ENCODE measurements around the gene SLC44A4. TPM values are rescaled to one million over a fixed set of nuclear protein-coding genes. Genes with fewer than 3 reads are reported as not detected.

SLC44A4 gene
- total and polyA plus RNA-seq, 2 of the 8 experiments (the other 6 are each of a cell fraction or from before 2014, with no cell fraction given), result 4.8 to 7.0 TPM

DNA sequence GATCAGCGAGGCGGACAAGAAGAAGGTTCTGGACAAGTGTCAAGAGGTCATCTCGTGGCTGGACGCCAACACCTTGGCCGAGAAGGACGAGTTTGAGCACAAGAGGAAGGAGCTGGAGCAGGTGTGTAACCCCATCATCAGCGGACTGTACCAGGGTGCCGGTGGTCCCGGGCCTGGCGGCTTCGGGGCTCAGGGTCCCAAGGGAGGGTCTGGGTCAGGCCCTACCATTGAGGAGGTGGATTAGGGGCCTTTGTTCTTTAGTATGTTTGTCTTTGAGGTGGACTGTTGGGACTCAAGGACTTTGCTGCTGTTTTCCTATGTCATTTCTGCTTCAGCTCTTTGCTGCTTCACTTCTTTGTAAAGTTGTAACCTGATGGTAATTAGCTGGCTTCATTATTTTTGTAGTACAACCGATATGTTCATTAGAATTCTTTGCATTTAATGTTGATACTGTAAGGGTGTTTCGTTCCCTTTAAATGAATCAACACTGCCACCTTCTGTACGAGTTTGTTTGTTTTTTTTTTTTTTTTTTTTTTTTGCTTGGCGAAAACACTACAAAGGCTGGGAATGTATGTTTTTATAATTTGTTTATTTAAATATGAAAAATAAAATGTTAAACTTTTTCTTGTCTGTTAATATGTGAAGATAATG, 49.0 kb downstream of the SLC44A4 start:
- no peak overlapping the region for H3K27ac ChIP-seq (ENCODE audit: low read depth, low read length)
- TF ChIP-seq CBX5 (IDR thresholded peaks at IDR 0.05; ENCODE audit: low read depth, low read length) (no peak), RNF2 (IDR thresholded peaks at IDR 0.05; ENCODE audit: borderline replicate concordance, low read depth, low read length, missing control alignments, poor library complexity, severe bottlenecking) (no peak), CBX8 (IDR thresholded peaks at IDR 0.05; ENCODE audit: borderline replicate concordance, low read depth, low read length) (no peak), NANOG (IDR thresholded peaks at IDR 0.05; ENCODE audit: insufficient read depth, low read depth, low read length, poor library complexity, severe bottlenecking) (no peak), ZNF274 (IDR thresholded peaks at IDR 0.05; ENCODE audit: borderline replicate concordance, extremely low read depth, low read length) (no peak), RFX5 (IDR thresholded peaks at IDR 0.05; ENCODE audit: borderline replicate concordance, low read depth, low read length) (no peak), GABPA (IDR thresholded peaks at IDR 0.05; ENCODE audit: borderline replicate concordance, insufficient read depth, low read length) (no peak), BRCA1 (IDR thresholded peaks at IDR 0.05; ENCODE audit: low read depth, low read length) (no peak), RAD21 (IDR thresholded peaks at IDR 0.05 in 1 of 2, conservative IDR thresholded peaks at IDR 0.05 in 1 of 2; ENCODE audit: low read depth in 2 of 2, low read length in 2 of 2) (peak; percentile 58 to 73)
- TF ChIP-seq, protein P1, sequence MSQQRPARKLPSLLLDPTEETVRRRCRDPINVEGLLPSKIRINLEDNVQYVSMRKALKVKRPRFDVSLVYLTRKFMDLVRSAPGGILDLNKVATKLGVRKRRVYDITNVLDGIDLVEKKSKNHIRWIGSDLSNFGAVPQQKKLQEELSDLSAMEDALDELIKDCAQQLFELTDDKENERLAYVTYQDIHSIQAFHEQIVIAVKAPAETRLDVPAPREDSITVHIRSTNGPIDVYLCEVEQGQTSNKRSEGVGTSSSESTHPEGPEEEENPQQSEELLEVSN (IDR thresholded peaks at IDR 0.05), result no peak

More for the DNA sequence above, 49.0 kb downstream of the SLC44A4 start:
- Histone ChIP-seq H3K4ac (replicated peaks; ENCODE audit: insufficient read length, low read depth, low read length) (no peak overlapping the region), H3K27me3 (replicated peaks in 1 of 4; ENCODE audit: control insufficient read depth in 3 of 4, extremely low read depth in 1 of 4, insufficient read depth in 3 of 4, low read length in 3 of 4) (no peaks in the 10 kb centered on the region), H3K14ac (ENCODE audit: insufficient read length) (no peak overlapping the region), H3K4me3 (ENCODE audit: extremely low read depth in 1 of 4, insufficient read depth in 2 of 4, low read depth in 3 of 4, low read length in 4 of 4) (peak overlapping the region; percentile 60 to 91 (median 80)), H2BK120ac (replicated peaks; ENCODE audit: low read depth, low read length) (no peak overlapping the region), H3K56ac (replicated peaks; ENCODE audit: insufficient read length, low read depth, low read length) (no peak overlapping the region), H2BK12ac (ENCODE audit: low read depth, low read length) (no peak overlapping the region), H2AK5ac (ENCODE audit: low read depth, low read length) (no peak overlapping the region), H3K79me2 (ENCODE audit: control insufficient read depth in 1 of 2, insufficient read depth in 2 of 2, low read length in 2 of 2) (peaks cover 0 to 23% of the 10 kb centered on the region in 2 experiments; a peak in 2 of 4 replicates), H3K79me1 (ENCODE audit: low read depth, low read length) (peaks cover 2% of the 10 kb centered on the region; the same call in 1 of the 2 replicates), H3K9ac (replicated peaks in 1 of 4; ENCODE audit: extremely low read depth in 1 of 4, low read depth in 3 of 4, low read length in 3 of 4) (peak overlapping the region in 1 of 4 experiments; percentile 70; a peak in 1 of 7 replicates), H2BK20ac (ENCODE audit: low read length) (no peak overlapping the region), H3K23ac (ENCODE audit: insufficient read length) (no peak overlapping the region), H4K20me1 (replicated peaks in 1 of 2; ENCODE audit: control insufficient read depth in 1 of 2, insufficient read depth in 2 of 2, low read length in 2 of 2) (peaks cover 0 to 3% of the 10 kb centered on the region in 2 experiments), H3K4me1 (replicated peaks in 1 of 4; ENCODE audit: control insufficient read depth in 3 of 4, insufficient read depth in 4 of 4, low read length in 3 of 4) (peaks cover 4 to 12% (median 9%) of the 10 kb centered on the region in 4 experiments; a peak in 6 of 7 replicates), H4K5ac (ENCODE audit: insufficient read length, low read depth, low read length) (no peak overlapping the region), H3K18ac (ENCODE audit: extremely low read depth, low read length) (no peak overlapping the region), H2BK5ac (ENCODE audit: low read depth, low read length) (no peak overlapping the region), H4K8ac (ENCODE audit: extremely low read depth, insufficient read depth, low read length) (no peak overlapping the region), H3K9me3 (ENCODE audit: insufficient read depth in 2 of 2, low read depth in 1 of 2, low read length in 1 of 2) (no peaks in the 10 kb centered on the region), H2AFZ (ENCODE audit: low read length) (no peak overlapping the region), H3K23me2 (ENCODE audit: low read depth, low read length) (peaks cover 13% of the 10 kb centered on the region), H3K4me2 (ENCODE audit: insufficient read depth in 1 of 2, low read depth in 2 of 2, low read length in 2 of 2) (peak overlapping the region; percentile 81 to 89), H4K91ac (replicated peaks; ENCODE audit: insufficient read length, low read length) (no peak overlapping the region), H2BK15ac (ENCODE audit: low read length) (no peak overlapping the region), H3K36me3 (ENCODE audit: control insufficient read depth in 2 of 4, insufficient read depth in 4 of 4, low read length in 3 of 4) (no peaks in the 10 kb centered on the region)
- POLR2A ChIA-PET (ENCODE audit: partially characterized antibody), result interaction anchor here (0.8 to 11.4 kb wide), 16 partner anchors 8 to 208 kb away, joined by 3 to 189 read pairs (median 4); partner anchors contain the start of genes BAG6, LY6G5C, LY6G6C and MPIG6B
- CTCF ChIA-PET (ENCODE audit: partially characterized antibody), result interaction anchor here (1.0 to 3.5 kb wide), 37 partner anchors 8 to 178 kb away, joined by 3 to 27 read pairs (median 5); partner anchors contain the start of genes BAG6, CLIC1, LSM2 and LY6G5C
- DNase-seq (ENCODE audit: low read depth in 1 of 2, low spot score in 2 of 2) (no peak), FAIRE-seq (no peak)
- 20% methylated on average over 12 of the region's 15 CpGs; no CpG with 5 or more reads in 1 of the 2 experiments for WGBS, 2 experiments (ENCODE audit: extremely low coverage in 1 of 2, insufficient coverage in 1 of 2, insufficient read length in 1 of 2, insufficient replicate concordance in 2 of 2, low coverage in 1 of 2, low lambda C conversion rate in 2 of 2, missing lambda C conversion rate in 1 of 2)

Data from H1 (cell line).